GM23338 (cell line): ENCODE results near the gene RPS2. TPM values are rescaled to one million over a fixed set of nuclear protein-coding genes. Genes with fewer than 3 reads are reported as not detected.

Experiments
- ATAC-seq: fragments of 200-7000 bp; cut with Tn5 transposase; 3 replicates; pipeline ENCODE4 v1.9.1; 2020
- DNase-seq: peaks from one replicate; pipeline ENCODE4 v3.0.0-alpha.2; 2015; ENCODE audit warnings: low spot score
- H2AFZ ChIP-seq: fragments of 200-600 bp; sonication (generic); 2 replicates; pipeline ENCODE4 v1.8.0; 2016; ENCODE audit warnings: antibody characterized with exemption, mild to moderate bottlenecking, moderate library complexity
- H3F3A ChIP-seq: fragments of 200-600 bp; sonication (generic); replicated peaks from 2 replicates; pipeline ENCODE4 v1.8.0; 2017; ENCODE audit warnings: antibody characterized with exemption, mixed run types, low read depth
- H3K27ac ChIP-seq: fragments of 200-600 bp; sonication (generic); 2 replicates; pipeline ENCODE4 v1.6.1; 2016; ENCODE audit warnings: low read depth
- H3K27me3 ChIP-seq: fragments of 200-600 bp; sonication (generic); 2 replicates; pipeline ENCODE4 v1.8.0; 2016; ENCODE audit warnings: mild to moderate bottlenecking, mixed run types, moderate library complexity; ENCODE audit not compliant: insufficient read depth
- H3K36me3 ChIP-seq: fragments of 200-600 bp; sonication (generic); 2 replicates; pipeline ENCODE4 v1.8.0; 2016; ENCODE audit warnings: mild to moderate bottlenecking; ENCODE audit not compliant: insufficient read depth
- H3K4me1 ChIP-seq: fragments of 200-600 bp; sonication (generic); 2 replicates; pipeline ENCODE4 v1.8.0; 2016; ENCODE audit warnings: mild to moderate bottlenecking, moderate library complexity; ENCODE audit not compliant: insufficient read depth
- H3K4me2 ChIP-seq: fragments of 200-600 bp; sonication (generic); 2 replicates; pipeline ENCODE4 v1.7.1; 2017; ENCODE audit warnings: mixed run types
- H3K4me3 ChIP-seq: fragments of 200-600 bp; sonication (generic); 2 replicates; pipeline ENCODE4 v1.6.1; 2016; ENCODE audit warnings: mixed run types
- H3K79me2 ChIP-seq: fragments of 200-600 bp; sonication (generic); replicated peaks from 2 replicates; pipeline ENCODE4 v1.8.0; 2017; ENCODE audit warnings: mild to moderate bottlenecking; ENCODE audit not compliant: insufficient read depth
- H3K9me2 ChIP-seq: fragments of 200-600 bp; sonication (generic); 2 replicates; pipeline ENCODE4 v1.8.0; 2017; ENCODE audit not compliant: insufficient read depth
- H4K20me1 ChIP-seq: fragments of 200-600 bp; sonication (generic); replicated peaks from 2 replicates; pipeline ENCODE4 v1.8.0; 2017; ENCODE audit warnings: mild to moderate bottlenecking; ENCODE audit not compliant: insufficient read depth
- H3K27ac Mint-ChIP-seq: 2 replicates; pipeline ENCODE4 v1.8.0; 2020; ENCODE audit warnings: inconsistent platforms, mild to moderate bottlenecking, moderate library complexity, mixed read lengths
- H3K27me3 Mint-ChIP-seq: 3 replicates; pipeline ENCODE4 v1.8.0; 2022; ENCODE audit warnings: low read depth, mild to moderate bottlenecking, moderate library complexity, mixed read lengths, inconsistent platforms; ENCODE audit not compliant: insufficient read depth, poor library complexity
- H3K36me3 Mint-ChIP-seq: 3 replicates; pipeline ENCODE4 v1.8.0; 2021; ENCODE audit warnings: low read depth, mild to moderate bottlenecking, inconsistent platforms, moderate library complexity, mixed read lengths
- H3K4me1 Mint-ChIP-seq: 3 replicates; pipeline ENCODE4 v1.8.0; 2020; ENCODE audit warnings: mild to moderate bottlenecking, inconsistent platforms, mixed read lengths
- H3K4me3 Mint-ChIP-seq: 3 replicates; pipeline ENCODE4 v1.8.0; 2021; ENCODE audit warnings: moderate library complexity, mild to moderate bottlenecking, inconsistent platforms, mixed read lengths
- H3K9me3 Mint-ChIP-seq: 3 replicates; pipeline ENCODE4 v1.8.0; 2020; ENCODE audit warnings: moderate library complexity, mild to moderate bottlenecking, inconsistent platforms, mixed read lengths
- CREB1 ChIP-seq: fragments of 250-450 bp; sonication (Bioruptor Pico); IDR thresholded peaks from 2 replicates; pipeline ENCODE4 v1.5.0; 2020; ENCODE audit warnings: low read depth, mild to moderate bottlenecking, moderate library complexity
- CTCF ChIP-seq, 2 experiments: fragments of 200-600 bp in 1 of 2; sonication (generic) in 1 of 2; conservative IDR thresholded peaks; 2 replicates each; pipeline versions ENCODE4 v1.5.1 to v1.6.1; 2016 to 2017; ENCODE audit warnings: antibody characterized with exemption in 2 of 2, low read depth in 2 of 2, mild to moderate bottlenecking in 2 of 2, moderate library complexity in 1 of 2
- ETS1 ChIP-seq: IDR thresholded peaks from 2 replicates; pipeline ENCODE4 v1.6.1; 2016; ENCODE audit warnings: antibody characterized with exemption
- EZH2 ChIP-seq: fragments of 200-600 bp; sonication (generic); IDR thresholded peaks from one replicate; pipeline ENCODE4 v1.8.0; 2017; ENCODE audit warnings: antibody characterized with exemption, mild to moderate bottlenecking, low read depth; ENCODE audit not compliant: unreplicated experiment
- EZH2phosphoT487 ChIP-seq: fragments of 200-600 bp; sonication (generic); IDR thresholded peaks from one replicate; pipeline ENCODE4 v1.8.1; 2018; ENCODE audit warnings: antibody characterized with exemption; ENCODE audit not compliant: unreplicated experiment
- JUNB ChIP-seq: IDR thresholded peaks from one replicate; pipeline ENCODE4 v1.6.1; 2016; ENCODE audit warnings: antibody characterized with exemption; ENCODE audit not compliant: unreplicated experiment
- POLR2AphosphoS5 ChIP-seq: IDR thresholded peaks from 2 replicates; pipeline ENCODE4 v1.6.1; 2016; ENCODE audit warnings: antibody characterized with exemption, low read depth
- REST ChIP-seq: IDR thresholded peaks from one replicate; pipeline ENCODE4 v1.6.1; 2018; ENCODE audit warnings: antibody characterized with exemption; ENCODE audit not compliant: unreplicated experiment
- STAT1 ChIP-seq: IDR thresholded peaks from one replicate; pipeline ENCODE4 v1.6.1; 2016; ENCODE audit warnings: antibody characterized with exemption; ENCODE audit not compliant: unreplicated experiment
- ZNF114 ChIP-seq: fragments of 250-450 bp; sonication (Bioruptor Pico); IDR thresholded peaks from 2 replicates; pipeline ENCODE4 v1.5.0; 2020; ENCODE audit warnings: mild to moderate bottlenecking, moderate library complexity
- ZNF331 ChIP-seq: fragments of 250-450 bp; sonication (Bioruptor Pico); IDR thresholded peaks from 2 replicates; pipeline ENCODE4 v1.5.0; 2020; ENCODE audit warnings: low read depth, mild to moderate bottlenecking, moderate library complexity
- ZNF462 ChIP-seq: fragments of 250-450 bp; sonication (Bioruptor Pico); IDR thresholded peaks from 2 replicates; pipeline ENCODE4 v1.5.0; 2020; ENCODE audit warnings: mild to moderate bottlenecking, moderate library complexity
- long read RNA-seq: library from polyadenylated mRNA; unstranded; transcript quantifications from one replicate; pipeline ENCODE4 v2.0.0, GENCODE V29; 2020; ENCODE audit not compliant: unreplicated experiment
- polyA plus RNA-seq: library from polyadenylated mRNA; unstranded; fragments of >200 nt; fragmentation: Nextera tagmentation; extraction: Ambion mirVana; gene quantifications from 2 replicates; pipeline ENCODE4 v1.2.1, GENCODE V29; 2016
- total RNA-seq: library from RNA; depleted of rRNA; stranded (reverse); fragments of >200 nt; shearing (Covaris generic); gene quantifications from 2 replicates; pipeline ENCODE4 v1.2.3, GENCODE V29; 2014; rRNA removed

Gene RPS2
- total RNA-seq: 3,232 and 3,786 TPM in 2 replicates
- polyA plus RNA-seq: 3,992 and 4,335 TPM in 2 replicates
- long read RNA-seq, transcript RPS2-201 (7 exons, 985 nt): major isoform, 12,904 of 18,982 reads
- long read RNA-seq, transcript RPS2-213 (5 exons, 1,186 nt): minor isoform, 8 of 18,982 reads
- long read RNA-seq, partial matches to known transcripts: 5,855 of 18,982 reads
- long read RNA-seq, other reads (novel, unspliced or antisense): 213 of 18,982 reads

DNA sequence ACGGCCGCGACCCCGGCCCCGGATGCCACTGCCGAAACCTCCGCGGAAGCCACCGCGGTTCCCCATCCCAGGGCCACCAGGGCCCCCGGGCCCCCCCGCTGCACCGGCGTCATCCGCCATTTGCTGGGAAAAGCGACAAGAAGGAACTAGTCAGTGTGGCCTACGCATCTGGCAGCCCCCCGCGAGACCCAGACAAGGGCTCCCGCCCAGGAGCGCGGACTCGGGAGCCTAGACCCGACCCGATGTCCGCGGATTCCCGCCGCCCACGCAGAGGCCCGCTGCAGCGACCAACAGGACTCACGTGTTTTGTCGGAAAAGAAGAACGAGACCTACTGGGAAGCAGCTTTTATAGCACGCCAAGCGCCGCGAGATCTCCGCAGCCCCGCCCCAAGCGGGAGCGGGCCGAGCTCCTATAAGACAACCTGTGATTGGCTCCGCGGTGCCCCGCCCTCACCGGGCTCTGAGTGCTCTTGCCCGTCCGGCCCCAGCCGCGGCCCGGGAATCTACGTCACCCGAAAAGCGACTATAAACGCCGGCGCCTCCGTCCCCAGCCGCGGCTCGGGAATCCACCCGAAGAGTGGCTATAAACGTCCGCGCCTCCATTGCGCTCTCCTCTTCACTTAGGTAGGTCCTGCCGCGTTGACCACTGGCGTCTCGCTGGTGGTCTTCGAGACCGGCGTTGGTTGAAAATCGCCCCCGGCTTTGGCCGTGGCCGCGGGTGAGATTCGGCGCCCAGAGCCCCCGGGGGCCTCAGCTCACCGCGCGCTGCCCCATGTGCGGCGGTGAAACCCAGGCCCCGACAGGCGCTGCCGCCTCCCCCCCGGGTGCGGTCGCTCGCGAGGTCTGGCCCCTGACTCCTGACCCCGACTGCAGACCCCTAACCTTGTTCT, at the start of gene RPS2:
RPS2 (minus strand) TSS at position 321 of the 890 bp plus-strand sequence; CDS start at position 120, 201 bp downstream.
- ATAC-seq (peak; percentile 65), DNase-seq (peak; percentile 100)
- no peaks in the 10 kb centered on the region for H3K9me2 ChIP-seq
- H2AFZ ChIP-seq: no peak within 1 kb of the TSS
- H3K27ac Mint-ChIP-seq: peak within 1 kb of the TSS; percentile 98
- peaks cover 25% of the 10 kb centered on the region for H3K36me3 ChIP-seq
- H4K20me1 ChIP-seq: peaks cover 27% of the 10 kb centered on the region
- peak within 1 kb of the TSS; percentile 100 for H3K4me2 ChIP-seq
- peaks cover 57% of the 10 kb centered on the region for H3K27me3 Mint-ChIP-seq
- H3K79me2 ChIP-seq: peaks cover 46% of the 10 kb centered on the region
- H3K4me3 Mint-ChIP-seq: peak within 1 kb of the TSS; percentile 91
- peaks cover 33% of the 10 kb centered on the region for H3K4me1 Mint-ChIP-seq
- peaks cover 8% of the 10 kb centered on the region; the same call in 2 of the 3 replicates for H3K9me3 Mint-ChIP-seq
- peak within 1 kb of the TSS; percentile 93 for H3K27ac ChIP-seq
- peaks cover 44% of the 10 kb centered on the region for H3K36me3 Mint-ChIP-seq
- peaks cover 38% of the 10 kb centered on the region; the same call in 1 of the 2 replicates for H3K4me1 ChIP-seq
- peak within 1 kb of the TSS; percentile 100 for H3K4me3 ChIP-seq
- no peaks in the 10 kb centered on the region for H3K27me3 ChIP-seq
- H3F3A ChIP-seq: peaks cover 38% of the 10 kb centered on the region
- peak; percentile 95 for TF ChIP-seq CREB1 (CRISPR knock-in tag)
- peak; percentile 74; the same call in 1 of the 2 replicates for TF ChIP-seq ETS1
- no peak for TF ChIP-seq CTCF (conservative IDR thresholded peaks at IDR 0.05; ENCODE audit: low read depth in 2 of 2)
- peak; percentile 41 for TF ChIP-seq REST
- TF ChIP-seq STAT1: no peak
- no peak for TF ChIP-seq ZNF114
- no peak for TF ChIP-seq EZH2
- TF ChIP-seq ZNF462 (CRISPR knock-in tag): no peak
- TF ChIP-seq ZNF331: no peak
- peak; percentile 99 for TF ChIP-seq POLR2AphosphoS5
- no peak for TF ChIP-seq EZH2phosphoT487
- TF ChIP-seq JUNB: no peak
